Lower leg skin (tissue), 4 donors: ENCODE results near the gene TTC33. TPM values are rescaled to one million over a fixed set of nuclear protein-coding genes. Genes with fewer than 3 reads are reported as not detected.

ENCODE experiments used
- DNase-seq, 2 donors: peaks; one replicate each; pipeline ENCODE4 v3.0.0-alpha.2; 2019; ENCODE audit warnings: low spot score in 2 of 2
- H3K4me3 ChIP-seq: fragments of 200-600 bp; sonication (generic); 2 replicates; pipeline ENCODE4 v1.5.1; 2017; ENCODE audit warnings: mild to moderate bottlenecking, low read depth; ENCODE audit not compliant: poor library complexity, severe bottlenecking
- CTCF ChIP-seq, 3 donors: fragments of 450-650 bp; IDR thresholded peaks; one replicate each; pipeline ENCODE4 v1.5.1; 2016; ENCODE audit warnings: antibody characterized with exemption in 3 of 3, mild to moderate bottlenecking in 3 of 3, moderate library complexity in 2 of 3
- POLR2A ChIP-seq, 2 donors: fragments of 450-650 bp; IDR thresholded peaks; one replicate each; pipeline ENCODE4 v1.6.1; 2016 to 2017; ENCODE audit warnings: antibody characterized with exemption in 2 of 2, mild to moderate bottlenecking in 1 of 2, moderate library complexity in 1 of 2
- WGBS, 2 donors: methylation state at CpG; one replicate each; pipeline ENCODE4 v1.1.5; 2018; 5-methylcytosine and 5-hydroxymethylcytosine counted together
- intact Hi-C: fragments of 100-400 bp; cut with DNase I; formaldehyde crosslinking; loops from one replicate; pipeline ENCODE4 v1.15.0; 2023; ENCODE audit warnings: low total_unique reads
- total RNA-seq, 4 donors: library from RNA; depleted of rRNA; stranded (reverse); fragments of >200 nt; gene quantifications; one replicate each; pipeline ENCODE4 v1.1.0, GENCODE V29; 2016

The TTC33 gene, protein sequence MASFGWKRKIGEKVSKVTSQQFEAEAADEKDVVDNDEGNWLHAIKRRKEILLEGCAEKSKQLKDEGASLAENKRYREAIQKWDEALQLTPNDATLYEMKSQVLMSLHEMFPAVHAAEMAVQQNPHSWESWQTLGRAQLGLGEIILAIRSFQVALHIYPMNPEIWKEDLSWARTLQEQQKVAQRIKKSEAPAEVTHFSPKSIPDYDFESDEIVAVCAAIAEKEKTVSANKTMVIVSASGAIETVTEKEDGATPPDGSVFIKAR
- 10 to 100 TPM in 2 of 4 donors, 1 to 10 TPM in 2; 8.7 to 13.1 (median 11.0) TPM for total RNA-seq

DNA sequence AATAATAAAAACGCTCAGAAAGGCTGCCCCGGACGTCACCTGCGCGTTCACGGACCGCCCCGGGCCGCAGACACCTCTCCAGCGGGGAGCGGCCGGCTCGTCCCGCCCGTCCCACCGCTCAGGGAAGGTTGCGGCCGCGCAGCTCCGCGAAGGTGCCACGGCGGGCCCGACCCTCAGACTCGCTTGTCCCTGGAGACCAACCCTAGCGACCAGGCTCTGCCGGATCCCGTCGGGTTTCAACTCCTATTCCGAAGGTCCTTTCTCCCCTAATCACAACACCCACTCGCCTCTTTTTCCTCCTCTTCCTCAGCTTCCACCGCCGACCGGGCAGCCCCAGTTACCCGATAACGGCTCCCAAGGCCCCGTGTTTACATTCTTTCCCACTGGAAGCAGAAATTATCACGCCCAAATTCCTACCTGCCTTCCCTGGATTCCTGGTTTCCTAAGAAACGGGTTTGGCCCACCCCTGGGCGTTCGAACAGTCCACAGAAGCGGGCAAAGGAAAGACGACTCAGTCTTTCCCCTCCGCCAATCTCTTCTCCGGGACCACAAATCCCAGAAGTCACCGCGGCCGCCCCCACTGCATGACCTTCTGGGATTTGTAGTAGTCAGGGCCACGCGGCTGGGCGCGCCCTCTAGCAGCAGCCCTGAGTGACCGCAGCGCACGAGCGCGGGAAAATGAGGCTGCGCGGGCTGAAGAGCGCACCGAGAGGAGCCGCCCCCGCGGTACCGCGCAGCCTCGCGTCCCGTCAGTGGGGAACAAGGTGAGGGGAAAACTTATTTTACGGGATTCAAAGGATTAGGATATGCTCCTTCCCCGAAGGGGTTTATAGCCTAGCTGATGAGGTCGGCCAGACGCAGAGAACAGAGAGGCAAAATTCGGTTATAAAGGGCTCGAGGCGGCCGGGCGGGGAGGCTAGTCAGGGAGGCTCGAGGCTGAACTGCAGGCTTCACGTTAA is at the start of gene TTC33:
Gene TTC33, minus strand, starts transcription at position 555 of the 959 bp plus-strand sequence. CDS start 8,943 bp downstream, outside the sequence.
- 4% methylated on average over 80 of the region's 80 CpGs for WGBS, 2 donors
- TF ChIP-seq POLR2A (IDR thresholded peaks at IDR 0.05) (no peak), CTCF (IDR thresholded peaks at IDR 0.05) (peak in 1 of 3 donors; percentile 19)
- DNase-seq = peak; percentile 95 to 99
- peak within 1 kb of the TSS; percentile 93 for H3K4me3 ChIP-seq
- intact Hi-C loops = loop anchor here (10.0 kb wide), 1 partner anchor 109 kb away; no protein-coding TSS in a partner anchor

DNA sequence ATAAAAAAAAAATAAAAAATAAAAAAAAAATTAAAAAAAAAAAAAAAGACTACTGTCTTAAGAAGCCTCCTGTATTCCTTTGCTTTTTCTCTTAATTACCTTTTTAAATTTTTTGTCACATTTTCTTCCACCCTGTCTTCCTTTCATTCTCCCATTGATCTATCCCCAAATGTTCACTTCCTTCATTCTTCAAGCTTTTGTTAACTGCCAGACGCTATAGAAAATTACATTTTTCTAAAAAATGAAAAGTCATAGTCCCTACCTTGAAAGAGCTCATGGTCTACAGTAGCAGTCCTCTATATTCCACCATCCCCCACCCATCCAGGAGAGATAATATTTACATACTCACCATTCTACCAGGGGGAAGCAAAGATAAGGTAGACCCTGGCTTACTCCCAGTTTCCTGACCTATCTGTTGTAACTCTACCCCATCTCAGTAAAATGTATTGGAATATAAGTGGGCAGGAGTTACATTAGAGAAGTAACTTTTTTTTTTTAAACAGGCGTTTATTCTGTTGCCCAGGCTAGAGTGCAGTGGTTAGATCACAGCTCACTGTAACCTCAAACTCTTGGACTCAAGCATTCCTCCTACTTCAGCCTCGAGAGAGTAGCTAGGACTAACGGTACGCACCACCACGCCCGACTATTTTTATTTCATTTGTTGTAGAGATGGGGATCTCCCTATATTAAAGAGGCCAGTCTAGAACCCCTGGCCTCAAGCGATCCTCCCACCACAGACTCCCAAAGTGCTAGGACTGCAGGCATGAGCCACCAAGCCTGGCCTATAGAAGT is 46.2 kb upstream of the TTC33 start:
- TF ChIP-seq CTCF (IDR thresholded peaks at IDR 0.05) (no peak), POLR2A (IDR thresholded peaks at IDR 0.05) (no peak)
- intact Hi-C loops = no loop called here
- no peak for DNase-seq
- no peak overlapping the region for H3K4me3 ChIP-seq
- WGBS, 2 donors = 82 to 86% methylated on average over 8 of the region's 8 CpGs

GRCh38 chr5:40799258-40799657 is 43.5 kb upstream of the TTC33 start:
- WGBS, 2 donors = 0 to 37% methylated on average over 1 of the region's 1 CpG
- intact Hi-C loops = no loop called here
- H3K4me3 ChIP-seq = no peak overlapping the region
- TF ChIP-seq POLR2A (IDR thresholded peaks at IDR 0.05) = no peak
- TF ChIP-seq CTCF (IDR thresholded peaks at IDR 0.05) = no peak
- DNase-seq = no peak

DNA sequence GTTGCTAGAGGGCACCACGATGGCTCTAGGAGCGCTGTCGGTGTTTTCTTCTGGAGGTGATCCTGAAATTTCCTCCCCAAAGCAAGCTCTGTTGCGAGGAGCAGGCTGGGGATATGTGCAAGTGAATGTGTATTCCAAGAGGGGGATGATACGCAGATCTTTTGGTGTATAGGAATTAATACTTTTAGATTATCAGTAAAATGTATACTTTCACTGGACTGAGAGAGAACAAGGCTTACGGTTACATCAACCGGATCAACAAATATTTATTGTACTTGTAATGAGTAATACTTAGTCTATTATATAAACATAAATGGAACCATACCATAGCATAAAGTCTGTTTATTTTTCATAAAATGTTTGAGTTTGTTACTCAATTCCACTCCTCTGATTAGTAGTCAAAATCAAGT is 43.0 kb upstream of the TTC33 start:
- 2 to 4% methylated on average over 7 of the region's 7 CpGs for WGBS, 2 donors
- TF ChIP-seq POLR2A (IDR thresholded peaks at IDR 0.05) (no peak), CTCF (IDR thresholded peaks at IDR 0.05) (no peak)
- DNase-seq = no peak
- intact Hi-C loops = no loop called here
- H3K4me3 ChIP-seq = peak overlapping the region; percentile 59

GRCh38 chr5:40798012-40798800 is 42.4 kb upstream of the TTC33 start, which contains the start of gene PRKAA1:
Gene PRKAA1, minus strand, starts transcription at chr5:40798374. Its CDS starts 185 bp downstream, at chr5:40798189.
- TF ChIP-seq CTCF (IDR thresholded peaks at IDR 0.05) (no peak), POLR2A (IDR thresholded peaks at IDR 0.05) (peak in 1 of 2 donors; percentile 35)
- H3K4me3 ChIP-seq = peak within 1 kb of the TSS; percentile 95
- intact Hi-C loops = no loop called here
- 0% methylated on average over 32 to 43 of the region's 70 CpGs for WGBS, 2 donors
- DNase-seq = peak; percentile 78 to 96
